ENCODE measurements around the gene CALR. TPM values are rescaled to one million over a fixed set of nuclear protein-coding genes. Genes with fewer than 3 reads are reported as not detected.

CALR gene
- total RNA-seq, 1 donor from 2014 or later: 958 TPM

GRCh38 chr19:12945479-12946091, 7.2 kb downstream of the CALR start, which contains the start of gene RAD23A:
Gene RAD23A, plus strand, starts transcription at chr19:12945862. Its CDS starts 87 bp downstream, at chr19:12945949.
- no peak for TF ChIP-seq CTCF (IDR thresholded peaks at IDR 0.05; ENCODE audit: insufficient read depth, low read length, poor library complexity, severe bottlenecking)
- peaks cover 6% of the 10 kb centered on the region for H3K36me3 ChIP-seq (ENCODE audit: control insufficient read depth, insufficient read depth, low read length)
- DNase-seq (ENCODE audit: low read depth): peak; percentile 80

DNA sequence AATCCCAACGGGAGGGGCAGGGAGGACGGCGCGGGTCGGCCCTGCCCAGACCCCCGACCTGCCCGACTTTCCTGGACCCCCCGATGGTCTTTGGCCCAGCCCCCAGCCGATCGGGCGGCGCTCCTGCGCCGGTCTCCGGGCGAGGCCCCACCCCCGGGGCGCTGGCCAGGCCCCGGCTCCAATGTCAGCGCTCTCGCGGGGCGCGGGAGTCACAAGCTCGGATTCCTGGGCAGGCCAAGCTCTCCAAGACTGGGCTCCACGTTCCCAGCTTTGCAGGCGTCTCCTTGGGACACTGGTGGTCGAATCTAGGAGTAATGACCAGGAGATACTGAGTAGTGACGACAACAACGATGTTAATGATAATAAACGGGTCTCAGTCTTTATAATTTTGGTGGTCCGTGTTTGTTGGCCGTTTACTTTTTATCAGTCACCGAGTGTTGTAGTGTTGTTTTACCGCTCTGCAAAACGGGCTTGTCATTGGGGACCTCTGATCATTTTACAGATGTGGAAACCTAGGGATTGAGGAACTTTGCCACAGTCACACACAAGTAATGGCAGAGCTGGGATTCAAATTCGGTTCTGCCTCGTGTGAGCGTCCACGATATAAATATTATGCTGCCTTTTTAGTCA, 7.8 kb downstream of the CALR start:
- no peak for DNase-seq (ENCODE audit: low read depth)
- Histone ChIP-seq H3K4me3 (ENCODE audit: low read depth, low read length) (peak overlapping the region; percentile 88), H3K36me3 (ENCODE audit: control insufficient read depth, insufficient read depth, low read length) (peaks cover 5% of the 10 kb centered on the region), H3K27me3 (ENCODE audit: control insufficient read depth, insufficient read depth, low read length) (no peaks in the 10 kb centered on the region)
- TF ChIP-seq CTCF (IDR thresholded peaks at IDR 0.05; ENCODE audit: insufficient read depth, low read length, poor library complexity, severe bottlenecking): no peak

More at GRCh38 chr19:12945479-12946091, 7.2 kb downstream of the CALR start, which contains the start of gene RAD23A:
- H3K27me3 ChIP-seq (ENCODE audit: control insufficient read depth, insufficient read depth, low read length): no peaks in the 10 kb centered on the region
- peak within 1 kb of the TSS; percentile 88 for H3K4me3 ChIP-seq (ENCODE audit: low read depth, low read length)

- Histone ChIP-seq H3K27me3 (ENCODE audit: control insufficient read depth, insufficient read depth, low read length) (no peaks in the 10 kb centered on the region), H3K4me3 (ENCODE audit: low read depth, low read length) (peak overlapping the region; percentile 88), H3K36me3 (ENCODE audit: control insufficient read depth, insufficient read depth, low read length) (peaks cover 5% of the 10 kb centered on the region)
- no peak for DNase-seq (ENCODE audit: low read depth)
- TF ChIP-seq CTCF (IDR thresholded peaks at IDR 0.05; ENCODE audit: insufficient read depth, low read length, poor library complexity, severe bottlenecking): no peak
These were observed 8.5 kb downstream of the CALR start for GRCh38 chr19:12946731-12947496.

- H3K36me3 ChIP-seq (ENCODE audit: control insufficient read depth, insufficient read depth, low read length): peaks cover 4% of the 10 kb centered on the region
- no peaks in the 10 kb centered on the region for H3K27me3 ChIP-seq (ENCODE audit: control insufficient read depth, insufficient read depth, low read length)
- no peak for DNase-seq (ENCODE audit: low read depth)
- no peak overlapping the region for H3K4me3 ChIP-seq (ENCODE audit: low read depth, low read length)
- TF ChIP-seq CTCF (IDR thresholded peaks at IDR 0.05; ENCODE audit: insufficient read depth, low read length, poor library complexity, severe bottlenecking): no peak
These were observed 9.5 kb downstream of the CALR start for GRCh38 chr19:12947702-12948611.

- Histone ChIP-seq H3K4me3 (ENCODE audit: low read depth, low read length) (no peak overlapping the region), H3K27me3 (ENCODE audit: control insufficient read depth, insufficient read depth, low read length) (no peaks in the 10 kb centered on the region), H3K36me3 (ENCODE audit: control insufficient read depth, insufficient read depth, low read length) (peaks cover 3% of the 10 kb centered on the region)
- no peak for DNase-seq (ENCODE audit: low read depth)
- TF ChIP-seq CTCF (IDR thresholded peaks at IDR 0.05; ENCODE audit: insufficient read depth, low read length, poor library complexity, severe bottlenecking): no peak
These were observed 10.4 kb downstream of the CALR start for GRCh38 chr19:12948612-12949362.
